Panc1 (cell line): ENCODE results near the gene ALOX5AP. TPM values are rescaled to one million over a fixed set of nuclear protein-coding genes. Genes with fewer than 3 reads are reported as not detected.

ENCODE experiments used
- ATAC-seq: fragments of 200-7000 bp; cut with Tn5 transposase; 2 replicates; pipeline ENCODE4 v1.9.1; 2020; ENCODE audit warnings: mild to moderate bottlenecking, moderate library complexity
- BruUV-seq: library from RNA; stranded (reverse); fragments of 400-500 nt; replicated peaks from 2 replicates; lab custom pipeline; 2021; lab: Mats Ljungman, UMichigan
- CTCF ChIA-PET: fragments of 300-600 bp; sonication (Branson Sonifier 250); formaldehyde crosslinking; loops from one replicate; lab custom pipeline; 2022; ENCODE audit warnings: antibody characterized with exemption; lab: Charles Lee
- POLR2A ChIA-PET: fragments of 300-600 bp; sonication (Branson Sonifier 250); formaldehyde crosslinking; loops from one replicate; lab custom pipeline; 2022; ENCODE audit warnings: antibody characterized with exemption; lab: Charles Lee
- DNase-seq: peaks from one replicate; pipeline ENCODE4 v3.0.0-alpha.2; 2010; ENCODE audit warnings: low read depth, low spot score
- H3K27ac ChIP-seq: 2 replicates; pipeline ENCODE4 v1.5.1; 2011; ENCODE audit warnings: mild to moderate bottlenecking, low read length, inconsistent platforms
- H3K27me3 ChIP-seq: fragments of 200-500 bp; sonication (Bioruptor generic); 2 replicates; pipeline ENCODE4 v1.6.0; 2014; ENCODE audit warnings: low read length, inconsistent platforms; ENCODE audit not compliant: control insufficient read depth, insufficient read depth
- H3K36me3 ChIP-seq: fragments of 200-500 bp; sonication (Bioruptor generic); 2 replicates; pipeline ENCODE4 v1.5.1; 2014; ENCODE audit warnings: inconsistent platforms, mild to moderate bottlenecking, low read length, moderate library complexity; ENCODE audit not compliant: control insufficient read depth, insufficient read depth
- H3K4me1 ChIP-seq: 2 replicates; pipeline ENCODE4 v1.5.1; 2011; ENCODE audit warnings: inconsistent platforms, mild to moderate bottlenecking, low read length, moderate library complexity; ENCODE audit not compliant: control insufficient read depth, insufficient read depth
- H3K4me3 ChIP-seq, 2 experiments: 2 replicates each; pipeline ENCODE4 v1.5.1; 2011 to 2012; ENCODE audit warnings: low read depth in 2 of 2, low read length in 2 of 2, mild to moderate bottlenecking in 2 of 2, inconsistent platforms in 1 of 2, moderate library complexity in 1 of 2
- H3K9me3 ChIP-seq: fragments of 200-500 bp; sonication (Bioruptor generic); 2 replicates; pipeline ENCODE4 v1.5.1; 2014; ENCODE audit warnings: low read depth, mild to moderate bottlenecking, inconsistent platforms, low read length, moderate library complexity; ENCODE audit not compliant: control insufficient read depth, insufficient read depth
- POLR2AphosphoS5 ChIP-seq: IDR thresholded peaks from 2 replicates; pipeline ENCODE4 v1.6.1; 2012; ENCODE audit warnings: mild to moderate bottlenecking, low read depth, low read length, moderate library complexity
- SIN3A ChIP-seq: IDR thresholded peaks from 2 replicates; pipeline ENCODE4 v1.6.1; 2012; ENCODE audit warnings: low read depth, mild to moderate bottlenecking, low read length, moderate library complexity, borderline replicate concordance; ENCODE audit not compliant: insufficient read depth
- TCF7L2 ChIP-seq: IDR thresholded peaks from 2 replicates; pipeline ENCODE4 v1.6.1; 2011; ENCODE audit warnings: mild to moderate bottlenecking, low read depth, low read length, inconsistent platforms
- in situ Hi-C: cut with HindIII; loops from 2 replicates; pipeline ENCODE4 v1.10.0; 2016; ENCODE audit warnings: low sequenced_read_pairs, low pct_unique_long_range_greater_than_20kb
- intact Hi-C: fragments of 100-400 bp; cut with micrococcal nuclease; formaldehyde crosslinking; loops from one replicate; pipeline ENCODE4 v1.10.0; 2022; ENCODE audit not compliant: unreplicated experiment
- total RNA-seq: library from RNA; stranded (reverse); gene quantifications from one replicate; pipeline ENCODE4 v1.2.1, GENCODE V29; 2021; ENCODE audit not compliant: unreplicated experiment
- TF ChIP-seq, protein P1 (sequence below): fragments of 450-650 bp; IDR thresholded peaks from 2 replicates; pipeline ENCODE4 v1.5.1; 2017; ENCODE audit warnings: mild to moderate bottlenecking
- TF ChIP-seq, protein P2 (sequence below), 2 experiments: IDR thresholded peaks; 2 replicates each; pipeline ENCODE4 v1.6.1; 2011 to 2012; ENCODE audit warnings: low read depth in 2 of 2, control low read depth in 1 of 2, low read length in 1 of 2, mild to moderate bottlenecking in 1 of 2, moderate library complexity in 1 of 2; ENCODE audit not compliant: insufficient read depth in 1 of 2

ALOX5AP gene
- total RNA-seq, 1 experiment from 2014 or later, result 2.1 TPM

DNA sequence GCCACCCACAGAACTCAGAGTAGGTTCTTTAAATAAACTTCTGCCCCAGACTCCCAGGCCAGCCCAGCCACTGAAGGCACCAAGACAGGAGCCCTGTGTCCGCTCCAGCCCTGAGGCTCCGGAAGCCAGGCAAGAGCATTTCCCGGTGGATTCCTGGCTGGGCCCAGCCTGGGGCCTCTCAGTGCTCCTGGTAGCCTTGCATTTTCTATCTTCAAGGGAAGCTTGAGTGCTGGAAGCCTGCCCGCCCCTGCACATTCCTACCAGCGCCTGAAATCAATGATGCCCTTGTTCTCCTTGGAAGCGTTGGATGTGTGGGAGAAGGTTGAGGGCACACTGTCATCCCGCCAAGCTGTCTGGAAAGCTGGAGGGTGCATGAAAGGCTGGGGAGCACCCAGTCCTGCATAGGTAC is 70.3 kb downstream of the ALOX5AP start:
- H3K4me1 ChIP-seq, result peaks cover 27% of the 10 kb centered on the region
- H3K27me3 ChIP-seq, result no peaks in the 10 kb centered on the region
- H3K4me3 ChIP-seq, result no peak overlapping the region
- BruUV-seq, result no TSS peak
- no peak for DNase-seq
- CTCF ChIA-PET, result interaction anchor here (1.0 to 1.3 kb wide), 4 partner anchors 9 to 239 kb away, joined by 3 to 9 read pairs (median 6); no protein-coding TSS in a partner anchor
- H3K36me3 ChIP-seq, result no peaks in the 10 kb centered on the region
- TF ChIP-seq SIN3A (no peak), TCF7L2 (0 out of 2 replicates have a peak, but pooled peaks have one; percentile 33)
- intact Hi-C loops, result loop anchor here (10.0 kb wide), 1 partner anchor 239 kb away; no protein-coding TSS in a partner anchor
- in situ Hi-C loops, result no loop called here
- peak overlapping the region; percentile 92 for H3K27ac ChIP-seq
- H3K9me3 ChIP-seq, result no peaks in the 10 kb centered on the region
- POLR2A ChIA-PET, result interaction anchor here (0.6 to 0.7 kb wide), 3 partner anchors 209 to 382 kb away, joined by 3 to 5 read pairs (median 3); no protein-coding TSS in a partner anchor
- peak; percentile 82 for ATAC-seq

DNA sequence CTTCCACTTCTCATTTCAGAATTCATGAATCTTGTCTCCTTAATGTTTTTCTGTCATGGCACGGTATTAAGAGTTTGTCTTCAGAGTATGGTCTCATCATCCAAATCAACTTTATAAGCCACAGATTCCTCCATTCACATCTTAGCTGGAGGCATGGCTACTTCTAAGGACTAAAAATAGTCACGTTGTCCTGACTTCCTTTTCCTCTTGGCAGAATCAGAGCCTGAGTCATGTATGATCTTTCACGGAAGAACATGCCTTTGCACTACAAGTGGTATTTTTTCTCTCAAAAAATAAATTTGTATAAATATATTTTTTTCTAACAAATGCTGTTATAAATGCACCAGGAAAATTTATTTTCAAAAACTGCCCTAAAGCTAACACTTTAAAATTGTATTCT is 71.4 kb downstream of the ALOX5AP start:
- ChIA-PET CTCF (interaction anchor here (0.6 kb wide), 2 partner anchors 12 to 125 kb away, joined by 3 to 5 read pairs; no protein-coding TSS in a partner anchor), POLR2A (no interaction called here)
- Histone ChIP-seq H3K4me3 (no peak overlapping the region), H3K27me3 (no peaks in the 10 kb centered on the region), H3K27ac (peak overlapping the region; percentile 92), H3K9me3 (no peaks in the 10 kb centered on the region), H3K36me3 (no peaks in the 10 kb centered on the region), H3K4me1 (peaks cover 27% of the 10 kb centered on the region)
- no peak for ATAC-seq
- TF ChIP-seq, protein P1, sequence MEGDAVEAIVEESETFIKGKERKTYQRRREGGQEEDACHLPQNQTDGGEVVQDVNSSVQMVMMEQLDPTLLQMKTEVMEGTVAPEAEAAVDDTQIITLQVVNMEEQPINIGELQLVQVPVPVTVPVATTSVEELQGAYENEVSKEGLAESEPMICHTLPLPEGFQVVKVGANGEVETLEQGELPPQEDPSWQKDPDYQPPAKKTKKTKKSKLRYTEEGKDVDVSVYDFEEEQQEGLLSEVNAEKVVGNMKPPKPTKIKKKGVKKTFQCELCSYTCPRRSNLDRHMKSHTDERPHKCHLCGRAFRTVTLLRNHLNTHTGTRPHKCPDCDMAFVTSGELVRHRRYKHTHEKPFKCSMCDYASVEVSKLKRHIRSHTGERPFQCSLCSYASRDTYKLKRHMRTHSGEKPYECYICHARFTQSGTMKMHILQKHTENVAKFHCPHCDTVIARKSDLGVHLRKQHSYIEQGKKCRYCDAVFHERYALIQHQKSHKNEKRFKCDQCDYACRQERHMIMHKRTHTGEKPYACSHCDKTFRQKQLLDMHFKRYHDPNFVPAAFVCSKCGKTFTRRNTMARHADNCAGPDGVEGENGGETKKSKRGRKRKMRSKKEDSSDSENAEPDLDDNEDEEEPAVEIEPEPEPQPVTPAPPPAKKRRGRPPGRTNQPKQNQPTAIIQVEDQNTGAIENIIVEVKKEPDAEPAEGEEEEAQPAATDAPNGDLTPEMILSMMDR, result no peak
- no peak for TF ChIP-seq POLR2AphosphoS5
- TF ChIP-seq SIN3A, result no peak
- TF ChIP-seq, protein P2, sequence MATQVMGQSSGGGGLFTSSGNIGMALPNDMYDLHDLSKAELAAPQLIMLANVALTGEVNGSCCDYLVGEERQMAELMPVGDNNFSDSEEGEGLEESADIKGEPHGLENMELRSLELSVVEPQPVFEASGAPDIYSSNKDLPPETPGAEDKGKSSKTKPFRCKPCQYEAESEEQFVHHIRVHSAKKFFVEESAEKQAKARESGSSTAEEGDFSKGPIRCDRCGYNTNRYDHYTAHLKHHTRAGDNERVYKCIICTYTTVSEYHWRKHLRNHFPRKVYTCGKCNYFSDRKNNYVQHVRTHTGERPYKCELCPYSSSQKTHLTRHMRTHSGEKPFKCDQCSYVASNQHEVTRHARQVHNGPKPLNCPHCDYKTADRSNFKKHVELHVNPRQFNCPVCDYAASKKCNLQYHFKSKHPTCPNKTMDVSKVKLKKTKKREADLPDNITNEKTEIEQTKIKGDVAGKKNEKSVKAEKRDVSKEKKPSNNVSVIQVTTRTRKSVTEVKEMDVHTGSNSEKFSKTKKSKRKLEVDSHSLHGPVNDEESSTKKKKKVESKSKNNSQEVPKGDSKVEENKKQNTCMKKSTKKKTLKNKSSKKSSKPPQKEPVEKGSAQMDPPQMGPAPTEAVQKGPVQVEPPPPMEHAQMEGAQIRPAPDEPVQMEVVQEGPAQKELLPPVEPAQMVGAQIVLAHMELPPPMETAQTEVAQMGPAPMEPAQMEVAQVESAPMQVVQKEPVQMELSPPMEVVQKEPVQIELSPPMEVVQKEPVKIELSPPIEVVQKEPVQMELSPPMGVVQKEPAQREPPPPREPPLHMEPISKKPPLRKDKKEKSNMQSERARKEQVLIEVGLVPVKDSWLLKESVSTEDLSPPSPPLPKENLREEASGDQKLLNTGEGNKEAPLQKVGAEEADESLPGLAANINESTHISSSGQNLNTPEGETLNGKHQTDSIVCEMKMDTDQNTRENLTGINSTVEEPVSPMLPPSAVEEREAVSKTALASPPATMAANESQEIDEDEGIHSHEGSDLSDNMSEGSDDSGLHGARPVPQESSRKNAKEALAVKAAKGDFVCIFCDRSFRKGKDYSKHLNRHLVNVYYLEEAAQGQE (IDR thresholded peaks at IDR 0.05; ENCODE audit: insufficient read depth in 1 of 2, low read depth in 2 of 2, low read length in 1 of 2), result no peak
- no peak for TF ChIP-seq TCF7L2
- in situ Hi-C loops, result no loop called here
- intact Hi-C loops, result loop anchor here (10.0 kb wide), 1 partner anchor 238 kb away; no protein-coding TSS in a partner anchor
- BruUV-seq, result no TSS peak
- no peak for DNase-seq

DNA sequence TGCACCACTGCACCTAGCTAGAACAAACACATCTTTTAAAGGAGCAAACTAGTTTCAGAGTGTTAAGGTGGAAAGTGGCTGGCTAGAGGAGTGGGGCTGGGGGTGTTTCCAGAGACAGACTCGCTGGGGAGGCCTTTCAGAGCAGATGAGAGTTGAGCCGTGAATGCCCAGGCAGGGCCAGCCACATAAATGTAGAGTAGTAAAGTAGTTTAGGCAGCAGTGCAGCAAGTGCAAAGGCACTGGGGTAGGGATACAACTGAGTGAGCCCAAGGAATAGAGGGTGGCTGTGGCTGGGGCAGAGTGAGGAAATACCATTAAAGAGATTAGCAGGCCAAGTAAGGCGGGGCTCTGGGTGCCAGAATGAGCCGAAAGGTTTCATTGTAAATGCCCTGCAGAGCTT is 72.0 kb downstream of the ALOX5AP start:
- ATAC-seq, result no peak
- H3K27ac ChIP-seq, result peak overlapping the region; percentile 92
- POLR2A ChIA-PET, result interaction anchor here (0.6 to 0.7 kb wide), 2 partner anchors 957 to 1346 kb away, joined by 3 to 10 read pairs; partner anchors contain the start of gene UBL3

More for the DNA sequence above, 72.0 kb downstream of the ALOX5AP start:
- TF ChIP-seq TCF7L2 (no peak), SIN3A (no peak), POLR2AphosphoS5 (no peak)
- TF ChIP-seq, protein P1, result no peak
- TF ChIP-seq, protein P2 (IDR thresholded peaks at IDR 0.05; ENCODE audit: insufficient read depth in 1 of 2, low read depth in 2 of 2, low read length in 1 of 2), result no peak
- intact Hi-C loops (loop anchor here (10.0 kb wide), 1 partner anchor 237 kb away; no protein-coding TSS in a partner anchor), in situ Hi-C loops (no loop called here)
- H3K36me3 ChIP-seq, result no peaks in the 10 kb centered on the region
- peaks cover 27% of the 10 kb centered on the region for H3K4me1 ChIP-seq
- CTCF ChIA-PET, result interaction anchor here (0.5 to 0.7 kb wide), 2 partner anchors 48 to 120 kb away, joined by 3 to 4 read pairs; no protein-coding TSS in a partner anchor
- H3K27me3 ChIP-seq, result no peaks in the 10 kb centered on the region
- no peaks in the 10 kb centered on the region for H3K9me3 ChIP-seq
- BruUV-seq, result no TSS peak
- H3K4me3 ChIP-seq, result no peak overlapping the region
- DNase-seq, result no peak
